GM23338 (cell line): ENCODE results near the gene FAM53B.

ENCODE experiments used
- ETS1 ChIP-seq: IDR thresholded peaks from 2 replicates; pipeline ENCODE4 v1.6.1; 2016; ENCODE audit warnings: antibody characterized with exemption
- JUNB ChIP-seq: IDR thresholded peaks from one replicate; pipeline ENCODE4 v1.6.1; 2016; ENCODE audit warnings: antibody characterized with exemption; ENCODE audit not compliant: unreplicated experiment
- REST ChIP-seq: IDR thresholded peaks from one replicate; pipeline ENCODE4 v1.6.1; 2018; ENCODE audit warnings: antibody characterized with exemption; ENCODE audit not compliant: unreplicated experiment
- TF ChIP-seq, protein P1 (sequence below), 2 experiments: fragments of 200-600 bp in 1 of 2; sonication (generic) in 1 of 2; conservative IDR thresholded peaks; 2 replicates each; pipeline versions ENCODE4 v1.5.1 to v1.6.1; 2016 to 2017; ENCODE audit warnings: antibody characterized with exemption in 2 of 2, low read depth in 2 of 2, mild to moderate bottlenecking in 2 of 2, moderate library complexity in 1 of 2

DNA sequence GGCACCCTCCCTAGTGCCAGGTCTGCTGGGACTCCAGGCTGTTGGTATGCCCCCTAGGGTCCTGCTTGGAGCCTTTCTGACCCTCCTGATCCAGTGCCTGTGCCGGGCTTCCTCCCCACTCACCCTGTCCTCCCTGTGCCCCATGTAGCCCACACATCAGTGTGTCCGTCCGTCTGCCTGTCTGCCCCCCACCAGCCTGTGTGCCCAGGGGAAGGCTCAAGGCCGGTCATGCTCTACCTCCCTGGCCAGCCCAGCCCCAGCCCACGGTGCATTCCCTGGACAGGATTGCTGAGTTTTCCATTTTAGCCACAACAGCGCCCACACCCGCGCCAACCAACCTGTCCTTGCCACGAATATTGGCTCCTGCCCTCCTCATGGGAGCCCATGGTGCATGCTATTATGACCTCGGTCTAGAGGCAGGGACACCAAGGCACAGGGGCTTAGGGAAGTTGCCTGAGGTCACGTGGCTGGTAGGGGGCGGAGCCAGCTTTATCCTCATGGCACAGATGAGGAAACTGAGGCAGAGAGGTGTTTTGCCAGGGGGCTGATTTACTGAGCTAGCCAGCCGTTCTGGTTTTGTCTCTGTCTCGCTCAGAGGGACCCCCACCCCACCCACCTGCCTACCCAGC, 136.0 kb downstream of the FAM53B start:
- TF ChIP-seq, protein P1, sequence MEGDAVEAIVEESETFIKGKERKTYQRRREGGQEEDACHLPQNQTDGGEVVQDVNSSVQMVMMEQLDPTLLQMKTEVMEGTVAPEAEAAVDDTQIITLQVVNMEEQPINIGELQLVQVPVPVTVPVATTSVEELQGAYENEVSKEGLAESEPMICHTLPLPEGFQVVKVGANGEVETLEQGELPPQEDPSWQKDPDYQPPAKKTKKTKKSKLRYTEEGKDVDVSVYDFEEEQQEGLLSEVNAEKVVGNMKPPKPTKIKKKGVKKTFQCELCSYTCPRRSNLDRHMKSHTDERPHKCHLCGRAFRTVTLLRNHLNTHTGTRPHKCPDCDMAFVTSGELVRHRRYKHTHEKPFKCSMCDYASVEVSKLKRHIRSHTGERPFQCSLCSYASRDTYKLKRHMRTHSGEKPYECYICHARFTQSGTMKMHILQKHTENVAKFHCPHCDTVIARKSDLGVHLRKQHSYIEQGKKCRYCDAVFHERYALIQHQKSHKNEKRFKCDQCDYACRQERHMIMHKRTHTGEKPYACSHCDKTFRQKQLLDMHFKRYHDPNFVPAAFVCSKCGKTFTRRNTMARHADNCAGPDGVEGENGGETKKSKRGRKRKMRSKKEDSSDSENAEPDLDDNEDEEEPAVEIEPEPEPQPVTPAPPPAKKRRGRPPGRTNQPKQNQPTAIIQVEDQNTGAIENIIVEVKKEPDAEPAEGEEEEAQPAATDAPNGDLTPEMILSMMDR (conservative IDR thresholded peaks at IDR 0.05; ENCODE audit: low read depth in 2 of 2): no peak
- no peak for TF ChIP-seq ETS1
- TF ChIP-seq REST: no peak
- no peak for TF ChIP-seq JUNB
